Naive thymus-derived CD4-positive, alpha-beta T cell (primary cell): ENCODE results near the gene TMEM181. TPM values are rescaled to one million over a fixed set of nuclear protein-coding genes. Genes with fewer than 3 reads are reported as not detected.

Experiments
- ATAC-seq: fragments of 150-1000 bp; cut with Tn5 transposase; 2 replicates; pipeline ENCODE4 v1.10.0; 2021; ENCODE audit warnings: mild to moderate bottlenecking, moderate library complexity
- CTCF ChIA-PET: fragments of 350-600 bp; sonication (Branson Sonifier 250); formaldehyde crosslinking; loops from one replicate; lab custom pipeline; 2021; ENCODE audit warnings: antibody characterized with exemption; lab: Charles Lee
- POLR2A ChIA-PET: fragments of 350-600 bp; sonication (Branson Sonifier 250); formaldehyde crosslinking; loops from one replicate; lab custom pipeline; 2021; ENCODE audit warnings: antibody characterized with exemption, inconsistent platforms; lab: Charles Lee
- DNase-seq, 9 donors: peaks; one replicate each; pipeline versions ENCODE4 v3.0.0 to v3.0.0-alpha.2; 2020 to 2022; ENCODE audit warnings: mixed read lengths in 1 of 9
- H3K27ac ChIP-seq: one replicate; pipeline ENCODE4 v1.7.0; 2013; ENCODE audit warnings: mild to moderate bottlenecking, low read depth, low read length, moderate library complexity
- H3K27me3 ChIP-seq, 2 donors: one replicate each; pipeline ENCODE4 v1.7.0; 2013; ENCODE audit warnings: low read length in 2 of 2, mild to moderate bottlenecking in 2 of 2, moderate library complexity in 2 of 2; ENCODE audit not compliant: control insufficient read depth in 2 of 2, insufficient read depth in 2 of 2
- H3K36me3 ChIP-seq, 3 experiments: 1 replicate in 2 of 3; 2 replicates in 1 of 3; pipeline ENCODE4 v1.7.0; 2013; ENCODE audit warnings: low read length in 3 of 3, mild to moderate bottlenecking in 3 of 3, moderate library complexity in 1 of 3; ENCODE audit not compliant: insufficient read depth in 3 of 3, control insufficient read depth in 2 of 3
- H3K4me1 ChIP-seq, 2 donors: one replicate each; pipeline ENCODE4 v1.7.0; 2013; ENCODE audit warnings: low read length in 2 of 2, mild to moderate bottlenecking in 2 of 2, moderate library complexity in 1 of 2; ENCODE audit not compliant: control insufficient read depth in 2 of 2, insufficient read depth in 2 of 2
- H3K4me3 ChIP-seq: 2 replicates; pipeline ENCODE4 v1.7.0; 2013; ENCODE audit warnings: mild to moderate bottlenecking, low read length
- H3K9me3 ChIP-seq, 3 experiments: 1 replicate in 2 of 3; 2 replicates in 1 of 3; pipeline ENCODE4 v1.7.0; 2013; ENCODE audit warnings: low read length in 3 of 3; ENCODE audit not compliant: control insufficient read depth in 2 of 3
- H3K27ac Mint-ChIP-seq, 9 donors: one replicate each; pipeline ENCODE4 v1.8.0; 2020 to 2022; ENCODE audit warnings: mixed read lengths in 9 of 9, mild to moderate bottlenecking in 8 of 9, moderate library complexity in 5 of 9, inconsistent platforms in 2 of 9
- H3K27me3 Mint-ChIP-seq, 5 donors: one replicate each; pipeline ENCODE4 v1.8.0; 2021 to 2022; ENCODE audit warnings: mixed read lengths in 5 of 5, mild to moderate bottlenecking in 1 of 5
- H3K36me3 Mint-ChIP-seq, 5 donors: one replicate each; pipeline ENCODE4 v1.8.0; 2020 to 2022; ENCODE audit warnings: mixed read lengths in 5 of 5, mild to moderate bottlenecking in 3 of 5, inconsistent platforms in 1 of 5
- H3K4me1 Mint-ChIP-seq, 7 donors: one replicate each; pipeline ENCODE4 v1.8.0; 2020 to 2022; ENCODE audit warnings: mixed read lengths in 7 of 7, mild to moderate bottlenecking in 3 of 7, inconsistent platforms in 1 of 7
- H3K4me3 Mint-ChIP-seq, 10 donors: one replicate each; pipeline ENCODE4 v1.8.0; 2020 to 2022; ENCODE audit warnings: mild to moderate bottlenecking in 10 of 10, mixed read lengths in 10 of 10, moderate library complexity in 6 of 10, inconsistent platforms in 2 of 10
- H3K9me3 Mint-ChIP-seq, 11 donors: one replicate each; pipeline ENCODE4 v1.8.0; 2020 to 2022; ENCODE audit warnings: mixed read lengths in 11 of 11, mild to moderate bottlenecking in 4 of 11, inconsistent platforms in 1 of 11, moderate library complexity in 1 of 11
- intact Hi-C, 2 donors: fragments of 100-400 bp; cut with micrococcal nuclease; formaldehyde crosslinking; loops; one replicate each; pipeline ENCODE4 v1.15.1; 2023
- polyA plus RNA-seq, 2 donors: library from polyadenylated mRNA; unstranded; fragments of 300-500 nt; fragmentation: Illumina TruSeq; gene quantifications; one replicate each; pipeline ENCODE4 v1.2.3, GENCODE V29; 2021
- total RNA-seq, 6 experiments: library from RNA in 5 of 6; stranded (reverse) in 5 of 6; gene quantifications; 1 replicate in 5 of 6; 2 replicates in 1 of 6; pipeline ENCODE4 v1.2.3 and lab custom pipeline; 2021 to 2026

The TMEM181 gene
- total and polyA plus RNA-seq, 7 experiments from 2014 or later: 1.9 to 17.2 (median 15.7) TPM

GRCh38 chr6:158627168-158627939 is 67.5 kb downstream of the TMEM181 start:
- no peaks in the 10 kb centered on the region for H3K4me1 ChIP-seq
- intact Hi-C loops: loop anchor here in 1 of 2 donors (5.0 kb wide), 1 partner anchor 35 kb away; no protein-coding TSS in a partner anchor
- H3K27me3 ChIP-seq: no peaks in the 10 kb centered on the region
- Mint-ChIP-seq H3K27me3 (no peaks in the 10 kb centered on the region), H3K9me3 (peaks cover 0 to 2% (median 0%) of the 10 kb centered on the region in 11 donors), H3K4me1 (peaks cover 11 to 41% (median 21%) of the 10 kb centered on the region in 7 donors), H3K36me3 (peaks cover 5 to 37% (median 17%) of the 10 kb centered on the region in 5 donors), H3K27ac (peak overlapping the region; percentile 11 to 86 (median 75)), H3K4me3 (no peak overlapping the region)
- ATAC-seq (no peak), DNase-seq (no peak)
- CTCF ChIA-PET: interaction anchor here (1.0 to 3.9 kb wide), 3 partner anchors 9 to 63 kb away, joined by 3 to 29 read pairs (median 7); no protein-coding TSS in a partner anchor
- peaks cover 7 to 73% (median 19%) of the 10 kb centered on the region in 3 experiments for H3K36me3 ChIP-seq
- no peak overlapping the region for H3K4me3 ChIP-seq
- peak overlapping the region; percentile 25 for H3K27ac ChIP-seq
- POLR2A ChIA-PET: no interaction called here
- no peaks in the 10 kb centered on the region for H3K9me3 ChIP-seq

DNA sequence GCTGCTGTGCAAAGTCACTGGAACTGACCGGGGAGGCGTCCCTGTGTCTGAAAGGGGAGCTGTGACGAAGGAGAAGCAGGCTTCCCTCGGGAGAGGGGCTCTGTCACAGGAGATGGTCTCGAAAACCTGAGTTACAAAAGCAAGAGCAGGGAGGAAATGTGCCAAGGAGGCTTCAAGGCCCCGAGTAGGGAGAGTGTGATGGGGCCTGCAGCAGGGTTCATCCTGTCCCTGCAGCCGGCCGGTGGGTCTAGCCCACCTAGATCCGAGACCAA is 68.0 kb downstream of the TMEM181 start:
- POLR2A ChIA-PET: no interaction called here
- H3K27ac ChIP-seq: no peak overlapping the region
- Mint-ChIP-seq H3K27ac (peak overlapping the region in 8 of 9 donors; percentile 38 to 86 (median 76)), H3K4me3 (no peak overlapping the region), H3K9me3 (peaks cover 0 to 2% (median 0%) of the 10 kb centered on the region in 11 donors), H3K36me3 (peaks cover 5 to 40% (median 17%) of the 10 kb centered on the region in 5 donors), H3K4me1 (peaks cover 11 to 38% (median 21%) of the 10 kb centered on the region in 7 donors), H3K27me3 (no peaks in the 10 kb centered on the region)
- H3K4me3 ChIP-seq: no peak overlapping the region
- H3K4me1 ChIP-seq: no peaks in the 10 kb centered on the region
- no peak for ATAC-seq
- no peaks in the 10 kb centered on the region for H3K27me3 ChIP-seq
- no peaks in the 10 kb centered on the region for H3K9me3 ChIP-seq
- CTCF ChIA-PET: interaction anchor here (1.5 to 3.9 kb wide), 4 partner anchors 31 to 63 kb away, joined by 4 to 29 read pairs (median 6); no protein-coding TSS in a partner anchor
- intact Hi-C loops: loop anchor here in 1 of 2 donors (5.0 kb wide), 1 partner anchor 34 kb away; no protein-coding TSS in a partner anchor
- peaks cover 7 to 68% (median 15%) of the 10 kb centered on the region in 3 experiments for H3K36me3 ChIP-seq
- no peak for DNase-seq

DNA sequence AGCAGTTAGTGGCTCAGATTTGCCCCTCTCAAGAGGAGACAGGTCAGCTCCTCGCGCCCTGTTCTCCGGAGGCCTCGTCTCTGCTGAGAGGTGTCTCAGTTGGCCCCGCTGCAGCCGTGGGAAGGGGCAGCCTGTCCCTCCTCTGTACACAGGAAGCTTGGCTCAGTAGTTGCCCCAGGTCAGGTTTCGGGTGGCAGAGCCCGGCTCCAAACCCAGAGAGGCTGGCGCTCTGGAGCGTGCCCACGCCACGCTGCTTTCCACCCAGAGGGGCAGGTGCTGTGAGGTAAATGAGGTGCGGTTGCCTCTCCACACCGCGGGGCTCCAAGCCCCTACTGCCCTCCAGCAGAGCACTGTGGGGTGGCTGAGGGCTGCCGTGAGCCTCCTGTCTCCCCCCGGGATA is 68.7 kb downstream of the TMEM181 start:
- ChIA-PET CTCF (interaction anchor here (1.5 to 3.9 kb wide), 4 partner anchors 30 to 62 kb away, joined by 4 to 29 read pairs (median 6); no protein-coding TSS in a partner anchor), POLR2A (interaction anchor here (0.6 kb wide), 1 partner anchor 1675 kb away, joined by 7 read pairs; no protein-coding TSS in a partner anchor)
- no peaks in the 10 kb centered on the region for H3K4me1 ChIP-seq
- H3K9me3 ChIP-seq: no peaks in the 10 kb centered on the region
- DNase-seq (no peak), ATAC-seq (no peak)
- Mint-ChIP-seq H3K27ac (peak overlapping the region in 5 of 9 donors; percentile 5 to 94 (median 59)), H3K4me1 (peaks cover 9 to 41% (median 22%) of the 10 kb centered on the region in 7 donors), H3K4me3 (no peak overlapping the region), H3K27me3 (no peaks in the 10 kb centered on the region), H3K9me3 (peaks cover 0 to 2% (median 0%) of the 10 kb centered on the region in 11 donors), H3K36me3 (peaks cover 9 to 44% (median 18%) of the 10 kb centered on the region in 5 donors)
- no peaks in the 10 kb centered on the region for H3K27me3 ChIP-seq
- no peak overlapping the region for H3K4me3 ChIP-seq
- peaks cover 7 to 68% (median 15%) of the 10 kb centered on the region in 3 experiments for H3K36me3 ChIP-seq
- intact Hi-C loops: loop anchor here in 1 of 2 donors (5.0 kb wide), 1 partner anchor 34 kb away; no protein-coding TSS in a partner anchor
- H3K27ac ChIP-seq: no peak overlapping the region

DNA sequence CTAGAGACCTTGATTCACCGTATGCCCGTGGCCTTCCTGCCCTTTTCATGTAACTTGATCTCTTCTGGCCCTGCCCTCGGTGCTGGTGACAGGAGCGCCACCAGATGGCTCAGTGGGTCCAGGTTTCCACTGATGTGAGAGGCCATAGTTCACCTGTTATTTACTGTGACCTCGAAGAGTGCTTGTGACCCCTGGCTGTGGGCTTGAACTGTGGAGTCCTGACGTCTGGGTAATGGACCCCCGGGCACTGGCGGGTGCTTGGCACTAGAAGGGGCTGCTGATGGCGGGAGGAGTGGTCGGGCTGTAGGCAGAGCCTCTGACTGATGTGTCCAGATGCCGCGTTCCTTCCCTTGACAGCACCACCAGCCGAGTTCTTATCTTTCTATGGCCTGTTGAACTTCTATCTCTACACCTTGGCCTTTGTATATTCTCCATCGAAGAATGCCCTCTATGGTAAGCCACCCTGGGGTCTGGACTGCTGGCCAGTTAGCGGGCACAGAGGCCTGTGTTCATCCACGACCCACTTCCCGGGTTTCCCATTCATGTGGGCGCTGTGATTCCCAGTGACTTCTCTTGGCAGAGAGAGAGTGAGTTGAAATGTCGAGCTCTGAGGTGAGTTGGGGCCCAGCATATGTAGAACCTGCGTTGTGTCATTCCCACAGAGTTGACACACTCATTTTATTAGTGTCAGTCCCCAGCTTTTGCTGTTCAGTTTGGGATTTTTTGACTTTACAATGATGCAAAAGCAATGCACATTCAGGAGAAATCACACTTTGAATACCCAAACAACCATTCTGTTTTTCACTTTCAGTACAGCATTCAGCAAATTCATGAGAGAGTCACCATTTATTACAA is 69.7 kb downstream of the TMEM181 start:
- H3K27ac Mint-ChIP-seq: peak overlapping the region; percentile 45 to 94 (median 88)
- intact Hi-C loops: loop anchor here in 1 of 2 donors (1.0 to 5.0 kb wide), 3 partner anchors 33 to 343 kb away; no protein-coding TSS in a partner anchor
- POLR2A ChIA-PET: interaction anchor here (0.6 to 1.9 kb wide), 4 partner anchors 22 to 1676 kb away, joined by 5 to 7 read pairs (median 6); no protein-coding TSS in a partner anchor

GRCh38 chr6:158630938-158631616 is 71.2 kb downstream of the TMEM181 start:
- H3K4me1 Mint-ChIP-seq: peaks cover 17 to 53% (median 41%) of the 10 kb centered on the region in 7 donors
- H3K27ac Mint-ChIP-seq: peak overlapping the region; percentile 52 to 91 (median 83)
- no peak overlapping the region for H3K4me3 Mint-ChIP-seq
- CTCF ChIA-PET: interaction anchor here (0.6 to 3.9 kb wide), 3 partner anchors 17 to 60 kb away, joined by 3 to 29 read pairs (median 3); no protein-coding TSS in a partner anchor
- no peaks in the 10 kb centered on the region for H3K27me3 ChIP-seq
- peaks cover 13 to 45% (median 21%) of the 10 kb centered on the region in 5 donors for H3K36me3 Mint-ChIP-seq
- H3K4me3 ChIP-seq: no peak overlapping the region
- POLR2A ChIA-PET: interaction anchor here (0.7 to 1.9 kb wide), 4 partner anchors 12 to 46 kb away, joined by 4 to 6 read pairs (median 5); no protein-coding TSS in a partner anchor
- ATAC-seq: no peak
- no peaks in the 10 kb centered on the region for H3K27me3 Mint-ChIP-seq
- H3K27ac ChIP-seq: no peak overlapping the region
- H3K9me3 ChIP-seq: no peaks in the 10 kb centered on the region
- peaks cover 15 to 16% of the 10 kb centered on the region in 2 donors for H3K4me1 ChIP-seq
- DNase-seq: no peak
- peaks cover 3 to 46% (median 10%) of the 10 kb centered on the region in 3 experiments for H3K36me3 ChIP-seq
- intact Hi-C loops: no loop called here
- H3K9me3 Mint-ChIP-seq: peaks cover 0 to 2% (median 0%) of the 10 kb centered on the region in 11 donors

More for the DNA sequence above, 69.7 kb downstream of the TMEM181 start:
- Histone ChIP-seq H3K9me3 (no peaks in the 10 kb centered on the region), H3K27ac (no peak overlapping the region), H3K4me1 (peaks cover 5% of the 10 kb centered on the region in 2 donors), H3K36me3 (peaks cover 7 to 60% (median 15%) of the 10 kb centered on the region in 3 experiments), H3K27me3 (no peaks in the 10 kb centered on the region), H3K4me3 (no peak overlapping the region)
- no peak overlapping the region for H3K4me3 Mint-ChIP-seq
- ATAC-seq (peak; percentile 49), DNase-seq (peak in 7 of 9 donors; percentile 26 to 55 (median 38))
- peaks cover 8 to 41% (median 27%) of the 10 kb centered on the region in 7 donors for H3K4me1 Mint-ChIP-seq
- no peaks in the 10 kb centered on the region for H3K27me3 Mint-ChIP-seq
- H3K36me3 Mint-ChIP-seq: peaks cover 9 to 44% (median 18%) of the 10 kb centered on the region in 5 donors
- peaks cover 0 to 2% (median 0%) of the 10 kb centered on the region in 11 donors for H3K9me3 Mint-ChIP-seq
- CTCF ChIA-PET: interaction anchor here (1.1 to 3.9 kb wide), 7 partner anchors 15 to 61 kb away, joined by 3 to 29 read pairs (median 4); partner anchors contain the start of gene DYNLT1
